PC-3 (cell line): ENCODE measurements around the gene PDXK. TPM values are rescaled to one million over a fixed set of nuclear protein-coding genes. Genes with fewer than 3 reads are reported as not detected.

ENCODE experiments used
- ATAC-seq: fragments of 200-7000 bp; cut with Tn5 transposase; 2 replicates; pipeline ENCODE4 v1.9.1; 2020; ENCODE audit warnings: mild to moderate bottlenecking, moderate library complexity
- BruUV-seq: library from RNA; stranded (reverse); fragments of 400-500 nt; replicated peaks from 2 replicates; lab custom pipeline; 2021; lab: Mats Ljungman, UMichigan
- CTCF ChIA-PET: fragments of 300-600 bp; sonication (Branson Sonifier 250); formaldehyde crosslinking; loops from one replicate; lab custom pipeline; 2022; ENCODE audit warnings: antibody characterized with exemption; lab: Charles Lee
- POLR2A ChIA-PET: fragments of 300-600 bp; sonication (Branson Sonifier 250); formaldehyde crosslinking; loops from one replicate; lab custom pipeline; 2022; ENCODE audit warnings: antibody characterized with exemption; ENCODE audit not compliant: unreplicated experiment; lab: Charles Lee
- DNase-seq: peaks from one replicate; pipeline ENCODE4 v3.0.0-alpha.2; 2015
- H2AFZ ChIP-seq: fragments of 300-600 bp; sonication (generic); 2 replicates; pipeline ENCODE4 v1.6.0; 2016; ENCODE audit warnings: antibody characterized with exemption, low read length
- H3F3A ChIP-seq: fragments of 300-600 bp; sonication (generic); one replicate; pipeline ENCODE4 v1.6.0; 2017; ENCODE audit warnings: antibody characterized with exemption, low read length, control low read depth, mild to moderate bottlenecking; ENCODE audit not compliant: unreplicated experiment
- H3K27ac ChIP-seq: fragments of 300-600 bp; sonication (generic); 2 replicates; pipeline ENCODE4 v1.5.1; 2016; ENCODE audit warnings: mild to moderate bottlenecking, low read length
- H3K27me3 ChIP-seq: fragments of 300-600 bp; sonication (generic); 2 replicates; pipeline ENCODE4 v1.6.1; 2016; ENCODE audit warnings: low read length, mixed read lengths
- H3K36me3 ChIP-seq: fragments of 300-600 bp; sonication (generic); 2 replicates; pipeline ENCODE4 v1.6.1; 2016; ENCODE audit warnings: low read depth, mixed run types, low read length, mixed read lengths
- H3K4me1 ChIP-seq: fragments of 300-600 bp; sonication (generic); 2 replicates; pipeline ENCODE4 v1.5.1; 2016; ENCODE audit warnings: low read length; ENCODE audit not compliant: insufficient read depth
- H3K4me2 ChIP-seq: fragments of 300-600 bp; sonication (generic); 2 replicates; pipeline ENCODE4 v1.6.0; 2016; ENCODE audit warnings: low read length
- H3K4me3 ChIP-seq: fragments of 300-600 bp; sonication (generic); 2 replicates; pipeline ENCODE4 v1.5.1; 2016; ENCODE audit warnings: mild to moderate bottlenecking, low read length, mixed read lengths
- H3K79me2 ChIP-seq: fragments of 300-600 bp; sonication (generic); 2 replicates; pipeline ENCODE4 v1.6.1; 2017; ENCODE audit warnings: low read length, mixed read lengths
- H3K9ac ChIP-seq: fragments of 300-600 bp; sonication (generic); 2 replicates; pipeline ENCODE4 v1.6.0; 2016; ENCODE audit warnings: mild to moderate bottlenecking, low read length
- H3K9me2 ChIP-seq: fragments of 300-600 bp; sonication (generic); replicated peaks from 2 replicates; pipeline ENCODE4 v1.6.1; 2016; ENCODE audit warnings: mixed run types, low read length, mixed read lengths
- H3K9me3 ChIP-seq: fragments of 300-600 bp; sonication (generic); 2 replicates; pipeline ENCODE4 v1.6.1; 2016; ENCODE audit warnings: low read length, mixed read lengths
- H4K20me1 ChIP-seq: fragments of 300-600 bp; sonication (generic); 2 replicates; pipeline ENCODE4 v1.6.1; 2016; ENCODE audit warnings: low read length, mixed read lengths
- CTCF ChIP-seq: fragments of 300-600 bp; sonication (generic); conservative IDR thresholded peaks from 2 replicates; pipeline ENCODE4 v1.5.1; 2017; ENCODE audit warnings: antibody characterized with exemption, low read depth, mild to moderate bottlenecking, low read length
- EZH2 ChIP-seq: fragments of 300-600 bp; sonication (generic); IDR thresholded peaks from one replicate; pipeline ENCODE4 v1.6.1; 2017; ENCODE audit warnings: antibody characterized with exemption, mild to moderate bottlenecking, low read length; ENCODE audit not compliant: unreplicated experiment
- EZH2phosphoT487 ChIP-seq: fragments of 300-600 bp; sonication (generic); IDR thresholded peaks from 2 replicates; pipeline ENCODE4 v1.6.1; 2018; ENCODE audit warnings: mild to moderate bottlenecking, antibody characterized with exemption, low read length, borderline replicate concordance
- intact Hi-C: fragments of 100-400 bp; cut with micrococcal nuclease; formaldehyde crosslinking; loops from 2 replicates; pipeline ENCODE4 v1.9.0; 2023
- total RNA-seq: library from RNA; depleted of rRNA; stranded (reverse); fragments of >200 nt; gene quantifications from 2 replicates; pipeline ENCODE4 v1.2.3, GENCODE V29; 2014

PDXK gene
- total RNA-seq, 1 experiment from 2014 or later = 464 TPM

GRCh38 chr21:43806017-43806710 is 87.2 kb downstream of the PDXK start:
- H3K9ac ChIP-seq = no peak overlapping the region
- H3K4me3 ChIP-seq = no peak overlapping the region
- H3F3A ChIP-seq = no peaks in the 10 kb centered on the region
- no peak for TF ChIP-seq EZH2
- no peak for TF ChIP-seq EZH2phosphoT487
- peaks cover 23% of the 10 kb centered on the region for H3K36me3 ChIP-seq
- DNase-seq (no peak), ATAC-seq (no peak)
- POLR2A ChIA-PET = no interaction called here
- H3K4me2 ChIP-seq = no peak overlapping the region
- no peaks in the 10 kb centered on the region for H3K79me2 ChIP-seq
- H3K27me3 ChIP-seq = no peaks in the 10 kb centered on the region
- H2AFZ ChIP-seq = no peak overlapping the region
- BruUV-seq = TSS peak; percentile 8
- H3K27ac ChIP-seq = no peak overlapping the region
- no peaks in the 10 kb centered on the region for H3K9me3 ChIP-seq
- CTCF ChIA-PET = no interaction called here
- no peaks in the 10 kb centered on the region for H3K9me2 ChIP-seq
- intact Hi-C loops = no loop called here
- 0 out of 2 replicates have a peak, but pooled peaks cover 3% of the 10 kb centered on the region for H4K20me1 ChIP-seq
- peaks cover 6% of the 10 kb centered on the region; the same call in 1 of the 2 replicates for H3K4me1 ChIP-seq

- Histone ChIP-seq H2AFZ (no peak overlapping the region), H3K4me3 (no peak overlapping the region), H4K20me1 (no peaks in the 10 kb centered on the region), H3K9me3 (no peaks in the 10 kb centered on the region), H3K27ac (no peak overlapping the region), H3K9me2 (no peaks in the 10 kb centered on the region), H3K4me2 (no peak overlapping the region), H3F3A (no peaks in the 10 kb centered on the region), H3K79me2 (no peaks in the 10 kb centered on the region), H3K36me3 (peaks cover 6% of the 10 kb centered on the region; the same call in 1 of the 2 replicates), H3K27me3 (no peaks in the 10 kb centered on the region), H3K4me1 (peaks cover 6% of the 10 kb centered on the region; the same call in 1 of the 2 replicates), H3K9ac (no peak overlapping the region)
- DNase-seq (no peak), ATAC-seq (no peak)
- intact Hi-C loops = no loop called here
- CTCF ChIA-PET = interaction anchor here (2.2 kb wide), 1 partner anchor 167 kb away, joined by 6 read pairs; no protein-coding TSS in a partner anchor
- POLR2A ChIA-PET = no interaction called here
- no TSS peak for BruUV-seq
- no peak for TF ChIP-seq EZH2phosphoT487
- no peak for TF ChIP-seq CTCF
- TF ChIP-seq EZH2 = no peak
These were observed 89.4 kb downstream of the PDXK start for GRCh38 chr21:43808367-43808766.

DNA sequence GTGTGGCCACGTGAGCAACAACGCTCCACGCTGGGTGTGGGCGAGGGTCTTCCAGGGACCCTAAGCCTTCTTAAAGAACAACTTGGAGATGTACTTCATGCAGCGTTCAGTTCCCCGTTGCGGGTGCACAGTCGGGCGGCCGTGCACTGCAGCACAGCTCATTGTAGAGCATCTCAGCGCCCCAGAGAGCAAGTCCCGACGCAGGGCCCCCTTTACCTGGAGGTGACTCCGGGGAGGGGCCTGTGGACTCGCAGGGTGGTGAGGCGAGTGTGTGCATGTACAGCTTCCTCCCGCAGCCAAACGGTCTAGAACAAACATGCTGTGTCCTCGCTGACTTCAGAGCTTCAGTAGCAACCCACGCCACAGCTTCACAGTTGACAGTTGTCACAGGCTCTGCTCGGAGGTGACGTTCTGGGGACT is 89.9 kb downstream of the PDXK start:
- no TSS peak for BruUV-seq
- Histone ChIP-seq H3K9me3 (no peaks in the 10 kb centered on the region), H3K36me3 (peaks cover 3% of the 10 kb centered on the region; the same call in 1 of the 2 replicates), H3F3A (no peaks in the 10 kb centered on the region), H3K9ac (no peak overlapping the region), H3K27ac (no peak overlapping the region), H3K4me1 (peaks cover 6% of the 10 kb centered on the region; the same call in 1 of the 2 replicates), H3K4me2 (no peak overlapping the region), H3K4me3 (no peak overlapping the region), H3K79me2 (no peaks in the 10 kb centered on the region), H3K27me3 (no peaks in the 10 kb centered on the region), H4K20me1 (no peaks in the 10 kb centered on the region), H3K9me2 (no peaks in the 10 kb centered on the region), H2AFZ (no peak overlapping the region)
- ATAC-seq (no peak), DNase-seq (no peak)
- intact Hi-C loops = no loop called here
- ChIA-PET CTCF (interaction anchor here (2.2 kb wide), 1 partner anchor 166 kb away, joined by 6 read pairs; no protein-coding TSS in a partner anchor), POLR2A (no interaction called here)
- TF ChIP-seq CTCF (no peak), EZH2phosphoT487 (no peak), EZH2 (no peak)
